AG10803 (cell line): ENCODE data around the gene EVPL.
"Not testable (repeated sequence)": the region's sequence is repeated elsewhere in the genome, so short reads cannot be mapped to it uniquely, and the experiment has no call there.

Experiments
- DNase-seq: peaks from one replicate; pipeline ENCODE4 v3.0.0; 2010; ENCODE audit warnings: low read depth
- H3K4me3 ChIP-seq: 2 replicates; pipeline ENCODE4 v1.5.1; 2011; ENCODE audit warnings: mild to moderate bottlenecking, low read length, control low read depth
- TF ChIP-seq, protein P1 (sequence below): conservative IDR thresholded peaks from 2 replicates; pipeline ENCODE4 v1.5.1; 2011; ENCODE audit warnings: mild to moderate bottlenecking, low read length, control low read depth, inconsistent platforms

EVPL gene

GRCh38 chr17:76046064-76046463 lies 19.0 kb upstream of the EVPL start:
- DNase-seq, result no peak
- no peak overlapping the region for H3K4me3 ChIP-seq
- TF ChIP-seq, protein P1, sequence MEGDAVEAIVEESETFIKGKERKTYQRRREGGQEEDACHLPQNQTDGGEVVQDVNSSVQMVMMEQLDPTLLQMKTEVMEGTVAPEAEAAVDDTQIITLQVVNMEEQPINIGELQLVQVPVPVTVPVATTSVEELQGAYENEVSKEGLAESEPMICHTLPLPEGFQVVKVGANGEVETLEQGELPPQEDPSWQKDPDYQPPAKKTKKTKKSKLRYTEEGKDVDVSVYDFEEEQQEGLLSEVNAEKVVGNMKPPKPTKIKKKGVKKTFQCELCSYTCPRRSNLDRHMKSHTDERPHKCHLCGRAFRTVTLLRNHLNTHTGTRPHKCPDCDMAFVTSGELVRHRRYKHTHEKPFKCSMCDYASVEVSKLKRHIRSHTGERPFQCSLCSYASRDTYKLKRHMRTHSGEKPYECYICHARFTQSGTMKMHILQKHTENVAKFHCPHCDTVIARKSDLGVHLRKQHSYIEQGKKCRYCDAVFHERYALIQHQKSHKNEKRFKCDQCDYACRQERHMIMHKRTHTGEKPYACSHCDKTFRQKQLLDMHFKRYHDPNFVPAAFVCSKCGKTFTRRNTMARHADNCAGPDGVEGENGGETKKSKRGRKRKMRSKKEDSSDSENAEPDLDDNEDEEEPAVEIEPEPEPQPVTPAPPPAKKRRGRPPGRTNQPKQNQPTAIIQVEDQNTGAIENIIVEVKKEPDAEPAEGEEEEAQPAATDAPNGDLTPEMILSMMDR, result no peak

GRCh38 chr17:76044475-76045007 lies 17.4 kb upstream of the EVPL start:
- DNase-seq, H3K4me3 ChIP-seq: not testable (repeated sequence)

- not testable (repeated sequence) for DNase-seq, H3K4me3 ChIP-seq
These were observed 15.8 kb upstream of the EVPL start for GRCh38 chr17:76042868-76043267.

- H3K4me3 ChIP-seq, result no peak overlapping the region
- TF ChIP-seq, protein P1, result no peak
- DNase-seq, result no peak
These were observed 13.3 kb upstream of the EVPL start for GRCh38 chr17:76040376-76040775.

GRCh38 chr17:76039121-76039520 lies 12.0 kb upstream of the EVPL start:
- TF ChIP-seq, protein P1, result no peak
- DNase-seq, result no peak
- no peak overlapping the region for H3K4me3 ChIP-seq

- DNase-seq, result no peak
- TF ChIP-seq, protein P1, result no peak
- H3K4me3 ChIP-seq, result no peak overlapping the region
These were observed 10.9 kb upstream of the EVPL start for GRCh38 chr17:76038050-76038449.

DNA sequence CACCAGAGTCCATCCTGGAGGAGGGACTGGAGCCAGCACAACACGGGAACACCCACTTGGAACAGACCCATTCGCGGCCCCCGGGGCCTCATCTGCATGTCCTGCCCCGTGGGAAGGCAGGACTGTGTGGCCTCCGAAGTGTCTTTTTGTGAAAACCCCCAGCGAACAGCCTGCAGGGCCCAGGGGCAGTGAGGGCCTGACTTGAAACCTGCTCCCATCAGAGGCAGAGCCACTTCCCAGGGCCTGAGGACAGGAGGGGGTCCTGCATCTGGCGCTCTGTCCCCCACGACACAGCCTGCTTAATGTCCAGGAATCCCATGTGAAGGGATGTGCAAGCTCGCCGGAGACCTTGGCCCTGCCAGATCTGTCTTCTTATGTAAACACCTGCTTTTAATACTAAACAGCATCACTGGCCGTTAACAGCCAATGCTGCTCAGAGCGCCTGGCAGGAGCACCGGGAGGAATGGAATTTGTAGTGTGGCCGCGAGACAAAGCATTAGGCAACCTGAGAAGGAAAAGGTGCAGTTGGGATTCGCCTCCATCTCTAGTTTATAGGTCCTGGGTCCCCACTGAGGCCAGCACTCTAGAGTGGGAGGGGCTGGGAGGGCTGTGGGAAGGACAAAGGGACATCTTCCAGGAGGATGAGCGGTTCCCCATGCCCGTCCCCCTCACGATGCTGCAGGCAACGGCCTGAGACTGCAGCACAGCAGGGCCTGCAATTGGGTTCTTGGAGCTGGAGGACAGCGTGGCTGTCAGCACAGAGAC lies 9.6 kb upstream of the EVPL start:
- H3K4me3 ChIP-seq, result no peak overlapping the region
- no peak for DNase-seq
- TF ChIP-seq, protein P1, result no peak
